ENCODE results near the gene NT5E. TPM values are rescaled to one million over a fixed set of nuclear protein-coding genes. Genes with fewer than 3 reads are reported as not detected.

Gene NT5E
- total and polyA plus RNA-seq, 12 donors, result 0.88 to 8.4 (median 4.2) TPM

Other genes starting within 250 kb of the NT5E start
- gene SNX14, start 143.8 kb downstream of the NT5E start, total RNA-seq, result 10 to 100 TPM; 21.3 to 38.1 (median 27.1) TPM
- 10 to 100 TPM; 31.5 to 52.5 TPM for gene SNX14, start 143.8 kb downstream of the NT5E start, polyA plus RNA-seq
- gene SYNCRIP, start 192.8 kb downstream of the NT5E start, total RNA-seq, result 10 to 100 TPM; 56.1 to 72.6 (median 61.2) TPM
- 10 to 100 TPM; 24.6 to 27.4 TPM for gene SYNCRIP, start 192.8 kb downstream of the NT5E start, polyA plus RNA-seq